H9 (cell line): Measurements from ENCODE around the gene SNX17. TPM values are rescaled to one million over a fixed set of nuclear protein-coding genes. Genes with fewer than 3 reads are reported as not detected.

Experiments
- DNase-seq: peaks from one replicate; pipeline ENCODE4 v3.0.0-alpha.2; 2017
- H2AFZ ChIP-seq: one replicate; pipeline ENCODE4 v1.6.1; 2013; ENCODE audit warnings: mild to moderate bottlenecking, low read length, control low read depth, moderate library complexity
- H2AK5ac ChIP-seq: 2 replicates; pipeline ENCODE4 v1.6.1; 2013; ENCODE audit warnings: low read length, control low read depth, mixed read lengths; ENCODE audit not compliant: insufficient read length
- H2BK120ac ChIP-seq: one replicate; pipeline ENCODE4 v1.6.1; 2013; ENCODE audit warnings: low read depth, mild to moderate bottlenecking, low read length, control low read depth, inconsistent platforms; ENCODE audit not compliant: poor library complexity, severe bottlenecking
- H2BK12ac ChIP-seq: 2 replicates; pipeline ENCODE4 v1.6.1; 2013; ENCODE audit warnings: low read length, control low read depth, mixed read lengths, low read depth; ENCODE audit not compliant: insufficient read length
- H2BK15ac ChIP-seq: 2 replicates; pipeline ENCODE4 v1.6.1; 2013; ENCODE audit warnings: low read depth, low read length, control low read depth
- H2BK20ac ChIP-seq: one replicate; pipeline ENCODE4 v1.6.1; 2013; ENCODE audit warnings: low read depth, mild to moderate bottlenecking, low read length, control low read depth, inconsistent platforms; ENCODE audit not compliant: poor library complexity, severe bottlenecking
- H2BK5ac ChIP-seq: 2 replicates; pipeline ENCODE4 v1.6.1; 2013; ENCODE audit warnings: low read length, control low read depth, mixed read lengths; ENCODE audit not compliant: insufficient read length
- H3K14ac ChIP-seq: 2 replicates; pipeline ENCODE4 v1.6.1; 2013; ENCODE audit warnings: low read length, control low read depth; ENCODE audit not compliant: insufficient read depth
- H3K18ac ChIP-seq: 2 replicates; pipeline ENCODE4 v1.6.1; 2013; ENCODE audit warnings: low read depth, mild to moderate bottlenecking, mixed read lengths, low read length, control low read depth; ENCODE audit not compliant: insufficient read length
- H3K23ac ChIP-seq: 2 replicates; pipeline ENCODE4 v1.6.1; 2013; ENCODE audit warnings: low read length, control low read depth, mixed read lengths, low read depth; ENCODE audit not compliant: insufficient read length
- H3K23me2 ChIP-seq: 2 replicates; pipeline ENCODE4 v1.6.1; 2013; ENCODE audit warnings: low read depth, mild to moderate bottlenecking, mixed read lengths, low read length, control low read depth; ENCODE audit not compliant: insufficient read length, poor library complexity, severe bottlenecking
- H3K27ac ChIP-seq: 2 replicates; pipeline ENCODE4 v1.5.1; 2013; ENCODE audit warnings: low read length, control low read depth, mixed read lengths, low read depth; ENCODE audit not compliant: insufficient read length
- H3K27me3 ChIP-seq: 2 replicates; pipeline ENCODE4 v1.6.1; 2013; ENCODE audit warnings: low read length, control low read depth, inconsistent platforms; ENCODE audit not compliant: insufficient read depth
- H3K4ac ChIP-seq: 2 replicates; pipeline ENCODE4 v1.6.1; 2013; ENCODE audit warnings: low read depth, mild to moderate bottlenecking, control low read depth, inconsistent platforms, low read length, moderate library complexity
- H3K4me1 ChIP-seq: 2 replicates; pipeline ENCODE4 v1.6.1; 2013; ENCODE audit warnings: low read length, control low read depth, inconsistent platforms; ENCODE audit not compliant: insufficient read depth
- H3K4me2 ChIP-seq: 2 replicates; pipeline ENCODE4 v1.6.1; 2013; ENCODE audit warnings: low read length, control low read depth, mixed read lengths; ENCODE audit not compliant: insufficient read length, insufficient read depth
- H3K56ac ChIP-seq: 2 replicates; pipeline ENCODE4 v1.6.1; 2013; ENCODE audit warnings: low read depth, mild to moderate bottlenecking, mixed read lengths, low read length, control low read depth; ENCODE audit not compliant: insufficient read length
- H3K79me1 ChIP-seq: 2 replicates; pipeline ENCODE4 v1.6.1; 2013; ENCODE audit warnings: low read depth, mild to moderate bottlenecking, moderate library complexity, low read length, control low read depth, inconsistent platforms; ENCODE audit not compliant: insufficient read depth, poor library complexity, severe bottlenecking
- H3K79me2 ChIP-seq: 2 replicates; pipeline ENCODE4 v1.6.1; 2013; ENCODE audit warnings: low read length, control low read depth, inconsistent platforms; ENCODE audit not compliant: insufficient read depth
- H3K9ac ChIP-seq: 2 replicates; pipeline ENCODE4 v1.6.1; 2013; ENCODE audit warnings: low read length, control low read depth, mixed read lengths; ENCODE audit not compliant: insufficient read length; ENCODE audit errors: extremely low read depth
- H3K9me3 ChIP-seq: one replicate; pipeline ENCODE4 v1.6.1; 2013; ENCODE audit warnings: low read depth, low read length, inconsistent platforms; ENCODE audit not compliant: control insufficient read depth
- H3T11ph ChIP-seq: one replicate; pipeline ENCODE4 v1.6.1; 2013; ENCODE audit warnings: mild to moderate bottlenecking, low read length, control low read depth, inconsistent platforms
- H4K20me1 ChIP-seq: one replicate; pipeline ENCODE4 v1.6.1; 2013; ENCODE audit not compliant: control insufficient read depth, insufficient read length, insufficient read depth
- H4K5ac ChIP-seq: 2 replicates; pipeline ENCODE4 v1.6.1; 2013; ENCODE audit warnings: low read depth, mild to moderate bottlenecking, mixed read lengths, low read length, control low read depth; ENCODE audit not compliant: insufficient read length
- H4K8ac ChIP-seq: replicated peaks from 2 replicates; pipeline ENCODE4 v1.6.1; 2013; ENCODE audit warnings: low read length, control low read depth, mixed read lengths, low read depth; ENCODE audit not compliant: insufficient read length
- H4K91ac ChIP-seq: 2 replicates; pipeline ENCODE4 v1.6.1; 2013; ENCODE audit warnings: low read depth, mild to moderate bottlenecking, moderate library complexity, mixed read lengths, low read length, control low read depth; ENCODE audit not compliant: insufficient read length
- H3K27ac Mint-ChIP-seq, 3 experiments: 2 replicates in 2 of 3; 3 replicates in 1 of 3; pipeline ENCODE4 v1.8.0; 2020 to 2021; ENCODE audit warnings: mixed read lengths in 3 of 3, mild to moderate bottlenecking in 1 of 3, moderate library complexity in 1 of 3
- H3K27me3 Mint-ChIP-seq: 2 replicates; pipeline ENCODE4 v1.8.0; 2021; ENCODE audit warnings: low read depth, mild to moderate bottlenecking, moderate library complexity, mixed read lengths
- H3K36me3 Mint-ChIP-seq, 3 experiments: 2 replicates in 2 of 3; 3 replicates in 1 of 3; pipeline ENCODE4 v1.8.0; 2020 to 2021; ENCODE audit warnings: low read depth in 3 of 3, mixed read lengths in 3 of 3; ENCODE audit not compliant: insufficient read depth in 1 of 3
- H3K4me1 Mint-ChIP-seq, 2 experiments: 2 replicates each; pipeline ENCODE4 v1.8.0; 2020; ENCODE audit warnings: mixed read lengths in 2 of 2
- H3K4me3 Mint-ChIP-seq, 2 experiments: 2 replicates in 1 of 2; 3 replicates in 1 of 2; pipeline ENCODE4 v1.8.0; 2020 to 2021; ENCODE audit warnings: mild to moderate bottlenecking in 2 of 2, mixed read lengths in 2 of 2, moderate library complexity in 1 of 2
- H3K9me3 Mint-ChIP-seq, 2 experiments: 2 replicates in 1 of 2; 3 replicates in 1 of 2; pipeline ENCODE4 v1.8.0; 2020; ENCODE audit warnings: mild to moderate bottlenecking in 2 of 2, mixed read lengths in 2 of 2, moderate library complexity in 1 of 2
- WGBS: extraction: QIAGEN DNeasy Blood & Tissue Kit; methylation state at CpG from one replicate; pipeline ENCODE4 v1.1.7; 2013; ENCODE audit warnings: missing lambda C conversion rate, low lambda C conversion rate, mixed read lengths; ENCODE audit not compliant: insufficient read length; ENCODE audit errors: extremely low coverage; 5-methylcytosine and 5-hydroxymethylcytosine counted together
- total RNA-seq: library from RNA; stranded (reverse); gene quantifications from 2 replicates; pipeline ENCODE4 v1.2.1, GENCODE V29; 2021
- TF ChIP-seq, protein P1 (sequence below): fragments of 200-600 bp; sonication (generic); conservative IDR thresholded peaks from 3 replicates; pipeline ENCODE4 v1.8.0; 2021; ENCODE audit warnings: antibody characterized with exemption, mild to moderate bottlenecking

SNX17 gene
- total RNA-seq, 1 experiment from 2014 or later: 81.1 TPM

DNA sequence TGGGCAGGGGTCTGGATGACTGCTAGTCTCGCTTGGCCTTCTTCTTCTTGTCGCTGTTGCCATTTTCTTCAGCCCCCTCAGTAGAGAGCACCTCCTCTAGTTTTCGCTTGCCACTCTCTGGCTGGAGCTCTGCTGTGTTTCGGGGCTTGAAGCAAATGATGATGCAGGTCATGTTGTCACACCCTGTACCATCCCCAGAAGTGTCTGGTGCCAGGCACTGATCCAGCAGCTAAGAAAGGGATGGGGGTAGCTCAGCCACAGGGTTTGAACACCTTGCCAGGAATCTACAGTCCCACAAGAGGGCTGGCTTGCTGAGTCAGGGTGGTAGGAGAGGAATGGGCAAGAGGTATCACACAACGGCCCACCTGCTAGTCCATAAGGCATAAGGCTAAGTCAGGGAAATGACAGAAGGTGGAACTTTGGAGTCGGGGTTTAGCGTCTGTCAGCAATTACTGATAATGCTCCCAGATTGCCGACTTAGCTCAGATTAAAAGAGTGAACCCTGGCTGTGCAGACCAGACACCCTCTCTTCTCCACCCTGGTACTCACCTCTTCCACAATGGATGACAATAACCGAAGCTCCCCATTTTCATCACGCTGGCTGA lies 11.3 kb downstream of the SNX17 start:
- Histone ChIP-seq H3K14ac (peak overlapping the region; percentile 80; the same call in 1 of the 2 replicates), H4K91ac (no peak overlapping the region), H3K4me1 (no peaks in the 10 kb centered on the region), H3K23ac (no peak overlapping the region), H3K9ac (no peak overlapping the region), H3K9me3 (no peaks in the 10 kb centered on the region), H3K4me2 (no peak overlapping the region), H2BK20ac (no peak overlapping the region), H2BK15ac (no peak overlapping the region), H4K8ac (no peak overlapping the region), H3K27me3 (no peaks in the 10 kb centered on the region), H2BK5ac (no peak overlapping the region), H2AK5ac (no peak overlapping the region), H3K18ac (peak overlapping the region; percentile 86), H3K56ac (no peak overlapping the region), H3K79me1 (no peaks in the 10 kb centered on the region), H3K79me2 (no peaks in the 10 kb centered on the region), H3K27ac (peak overlapping the region; percentile 81), H2BK120ac (no peak overlapping the region), H2AFZ (no peak overlapping the region), H4K5ac (peak overlapping the region; percentile 56), H2BK12ac (no peak overlapping the region), H3K4ac (no peak overlapping the region), H3K23me2 (peaks cover 12% of the 10 kb centered on the region), H3T11ph (no peak overlapping the region), H4K20me1 (no peaks in the 10 kb centered on the region)
- Mint-ChIP-seq H3K27ac (peak overlapping the region; percentile 97 to 100 (median 99)), H3K4me1 (peaks cover 19 to 27% of the 10 kb centered on the region in 2 experiments), H3K27me3 (peaks cover 1% of the 10 kb centered on the region; the same call in 1 of the 2 replicates), H3K9me3 (no peaks in the 10 kb centered on the region), H3K36me3 (peaks cover 34 to 86% (median 71%) of the 10 kb centered on the region in 3 experiments; a peak in 6 of 7 replicates), H3K4me3 (peak overlapping the region; percentile 86 to 94; a peak in 4 of 5 replicates)
- TF ChIP-seq, protein P1, sequence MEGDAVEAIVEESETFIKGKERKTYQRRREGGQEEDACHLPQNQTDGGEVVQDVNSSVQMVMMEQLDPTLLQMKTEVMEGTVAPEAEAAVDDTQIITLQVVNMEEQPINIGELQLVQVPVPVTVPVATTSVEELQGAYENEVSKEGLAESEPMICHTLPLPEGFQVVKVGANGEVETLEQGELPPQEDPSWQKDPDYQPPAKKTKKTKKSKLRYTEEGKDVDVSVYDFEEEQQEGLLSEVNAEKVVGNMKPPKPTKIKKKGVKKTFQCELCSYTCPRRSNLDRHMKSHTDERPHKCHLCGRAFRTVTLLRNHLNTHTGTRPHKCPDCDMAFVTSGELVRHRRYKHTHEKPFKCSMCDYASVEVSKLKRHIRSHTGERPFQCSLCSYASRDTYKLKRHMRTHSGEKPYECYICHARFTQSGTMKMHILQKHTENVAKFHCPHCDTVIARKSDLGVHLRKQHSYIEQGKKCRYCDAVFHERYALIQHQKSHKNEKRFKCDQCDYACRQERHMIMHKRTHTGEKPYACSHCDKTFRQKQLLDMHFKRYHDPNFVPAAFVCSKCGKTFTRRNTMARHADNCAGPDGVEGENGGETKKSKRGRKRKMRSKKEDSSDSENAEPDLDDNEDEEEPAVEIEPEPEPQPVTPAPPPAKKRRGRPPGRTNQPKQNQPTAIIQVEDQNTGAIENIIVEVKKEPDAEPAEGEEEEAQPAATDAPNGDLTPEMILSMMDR: no peak
- no peak for DNase-seq
- WGBS: no CpG with 5 or more reads among the region's 10 CpGs
